Activated CD8-positive, alpha-beta memory T cell treated with anti-CD3 and anti-CD28 coated beads, Interleukin-2, amount 50 U/mL, for 48 hours (primary cell): ENCODE results near the gene TMEM132A.

ENCODE experiments used
- DNase-seq: peaks from one replicate; pipeline ENCODE4 v3.0.0-alpha.2; 2020

TMEM132A gene

GRCh38 chr11:60922906-60923305, 1.4 kb upstream of the TMEM132A start:
- DNase-seq: no peak

- no peak for DNase-seq
These were observed 934 bp upstream of the TMEM132A start for GRCh38 chr11:60923326-60923725.

DNA sequence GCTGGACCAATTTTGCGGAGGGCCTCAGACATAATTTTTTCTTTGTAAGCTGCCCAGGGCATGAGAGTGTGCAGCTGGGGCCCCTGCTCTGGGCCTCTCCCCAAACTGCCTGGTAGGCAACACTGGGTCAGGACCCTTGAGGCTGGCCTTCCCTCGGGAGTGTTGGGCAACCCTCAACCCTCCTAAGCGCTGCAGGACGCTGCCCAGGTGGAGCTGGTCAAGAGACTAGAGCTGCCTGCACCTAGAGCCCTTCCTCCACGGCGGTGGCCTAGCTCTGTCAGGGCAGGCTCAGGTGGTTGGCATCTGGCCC, 505 bp upstream of the TMEM132A start:
- DNase-seq: no peak

- no peak for DNase-seq
These were observed 920 bp downstream of the TMEM132A start for GRCh38 chr11:60924906-60925853.

DNA sequence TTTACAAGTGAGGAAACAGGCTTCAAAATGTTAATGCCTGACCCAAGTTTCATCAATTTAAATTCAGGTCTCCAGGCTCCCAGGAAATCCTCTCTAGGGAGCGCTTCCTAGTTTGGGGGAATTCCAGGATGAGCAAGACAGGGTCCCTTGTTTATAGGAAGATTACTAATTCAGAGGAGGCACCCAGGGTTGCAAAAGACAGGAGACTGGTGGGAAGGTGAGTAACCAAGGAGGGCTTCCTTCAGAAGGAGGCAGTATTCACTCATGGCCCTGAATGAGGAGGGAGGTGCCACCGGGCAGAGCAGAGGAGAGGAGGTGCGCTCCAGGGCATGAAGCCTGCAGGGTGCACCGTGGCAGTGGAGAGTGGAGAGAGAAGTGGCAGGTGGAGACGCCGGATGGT, 1.6 kb downstream of the TMEM132A start:
- DNase-seq: no peak

DNA sequence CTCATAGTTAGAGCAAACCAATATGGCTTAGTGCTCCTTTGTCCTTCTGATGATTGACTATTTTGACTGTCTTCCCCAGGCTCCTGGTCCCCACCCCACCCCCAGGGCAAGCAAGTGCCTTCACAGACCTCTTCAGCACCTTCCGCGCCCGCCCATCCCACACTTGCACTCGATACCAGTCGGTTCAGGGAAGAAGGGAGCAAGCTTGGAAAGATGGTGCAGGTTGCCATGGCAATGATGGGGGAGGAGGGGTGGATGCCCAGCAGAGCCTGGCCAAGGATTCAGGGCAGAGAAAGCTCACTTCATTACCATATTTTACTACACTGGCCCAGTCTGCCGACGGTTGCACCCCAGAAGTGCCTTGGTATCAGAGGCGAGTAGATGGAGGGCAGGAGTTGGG, 2.2 kb downstream of the TMEM132A start:
- no peak for DNase-seq

- DNase-seq: no peak
These were observed 2.9 kb downstream of the TMEM132A start for GRCh38 chr11:60927061-60927592.

DNA sequence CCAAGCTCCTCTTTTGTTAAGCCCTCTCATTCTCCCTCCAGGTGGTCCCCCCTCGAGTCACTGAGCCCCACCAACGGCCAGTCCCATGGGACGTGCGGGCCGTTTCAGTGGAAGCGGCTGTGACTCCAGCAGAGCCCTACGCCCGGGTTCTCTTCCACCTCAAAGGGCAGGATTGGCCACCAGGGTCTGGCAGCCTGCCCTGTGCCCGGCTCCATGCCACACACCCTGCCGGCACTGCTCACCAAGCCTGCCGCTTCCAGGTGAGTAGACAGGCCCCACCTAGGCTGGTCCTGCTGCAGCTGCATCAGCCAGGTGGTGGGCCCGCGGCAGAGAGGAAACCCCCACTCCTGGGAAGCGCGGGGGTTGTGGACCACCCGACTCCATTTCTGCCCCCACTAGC, 3.3 kb downstream of the TMEM132A start:
- no peak for DNase-seq

DNA sequence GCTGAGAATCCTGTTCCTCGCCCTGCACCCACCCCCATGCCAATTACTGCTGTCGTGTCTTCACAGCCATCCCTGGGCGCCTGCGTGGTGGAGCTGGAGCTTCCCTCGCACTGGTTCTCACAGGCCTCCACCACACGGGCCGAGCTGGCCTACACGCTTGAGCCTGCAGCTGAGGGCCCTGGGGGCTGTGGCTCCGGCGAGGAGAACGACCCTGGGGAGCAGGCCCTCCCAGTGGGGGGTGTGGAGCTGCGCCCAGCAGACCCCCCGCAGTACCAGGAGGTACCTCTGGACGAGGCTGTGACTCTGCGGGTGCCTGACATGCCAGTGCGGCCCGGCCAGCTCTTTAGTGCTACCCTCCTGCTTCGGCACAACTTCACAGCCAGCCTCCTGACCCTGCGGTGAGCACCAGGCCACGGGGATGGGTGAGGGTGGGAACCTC, 4.3 kb downstream of the TMEM132A start:
- no peak for DNase-seq

DNA sequence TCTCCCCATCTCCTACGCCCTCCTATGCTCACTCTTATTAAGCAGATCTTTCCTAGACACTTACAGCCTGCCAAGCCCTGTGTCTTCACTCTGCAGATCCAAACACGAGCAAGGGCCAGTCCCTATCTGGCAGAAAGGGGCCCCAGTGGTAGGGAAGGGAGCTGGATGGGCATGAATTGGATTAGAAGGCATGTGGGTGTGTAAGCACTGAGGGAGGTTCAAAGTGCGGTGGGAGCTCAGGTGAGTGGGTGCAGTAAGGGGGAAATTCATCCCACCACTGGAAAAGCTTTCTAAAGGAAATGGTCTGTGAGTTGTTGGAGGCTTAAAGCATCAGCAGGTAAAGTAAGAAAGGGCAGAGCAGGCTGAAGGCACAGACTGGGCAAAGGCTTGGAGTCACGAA, 5.5 kb downstream of the TMEM132A start:
- no peak for DNase-seq

GRCh38 chr11:60930394-60930793, 6.1 kb downstream of the TMEM132A start:
- DNase-seq: no peak

GRCh38 chr11:60931917-60932316, 7.7 kb downstream of the TMEM132A start:
- no peak for DNase-seq

- DNase-seq: no peak
These were observed 8.5 kb downstream of the TMEM132A start for GRCh38 chr11:60932605-60933356.

GRCh38 chr11:60933416-60934123, 9.3 kb downstream of the TMEM132A start:
- no peak for DNase-seq

DNA sequence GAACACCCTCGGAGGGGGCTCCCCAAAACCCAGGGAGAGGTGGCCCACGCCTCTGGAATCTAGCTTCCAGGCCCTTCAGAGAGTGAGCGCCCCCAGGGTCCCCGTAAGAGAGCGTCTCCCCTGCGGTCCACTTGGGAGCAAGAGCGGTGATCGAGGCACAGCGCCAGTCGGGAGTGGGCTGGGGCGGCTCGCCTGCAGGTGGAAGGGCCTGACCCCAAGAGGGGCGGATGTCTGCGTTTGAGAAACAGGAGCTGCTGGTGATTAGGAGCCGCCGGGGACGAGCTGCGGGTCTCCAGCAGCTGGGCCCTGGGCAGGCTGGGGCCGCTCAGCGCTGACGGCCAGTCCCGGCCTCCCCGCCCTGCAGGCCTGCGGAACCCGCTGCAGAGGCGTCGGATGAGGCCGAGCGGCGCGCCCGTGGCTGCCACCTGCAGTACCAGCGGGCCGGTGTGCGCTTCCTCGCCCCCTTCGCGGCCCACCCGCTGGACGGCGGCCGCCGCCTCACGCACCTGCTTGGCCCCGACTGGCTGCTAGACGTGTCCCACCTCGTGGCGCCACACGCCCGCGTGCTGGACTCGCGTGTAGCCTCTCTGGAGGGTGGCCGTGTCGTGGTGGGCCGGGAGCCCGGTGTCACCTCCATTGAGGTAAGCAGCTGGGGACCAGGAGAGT, 10.0 kb downstream of the TMEM132A start:
- no peak for DNase-seq

GRCh38 chr11:60934790-60935605, 10.7 kb downstream of the TMEM132A start:
- no peak for DNase-seq

DNA sequence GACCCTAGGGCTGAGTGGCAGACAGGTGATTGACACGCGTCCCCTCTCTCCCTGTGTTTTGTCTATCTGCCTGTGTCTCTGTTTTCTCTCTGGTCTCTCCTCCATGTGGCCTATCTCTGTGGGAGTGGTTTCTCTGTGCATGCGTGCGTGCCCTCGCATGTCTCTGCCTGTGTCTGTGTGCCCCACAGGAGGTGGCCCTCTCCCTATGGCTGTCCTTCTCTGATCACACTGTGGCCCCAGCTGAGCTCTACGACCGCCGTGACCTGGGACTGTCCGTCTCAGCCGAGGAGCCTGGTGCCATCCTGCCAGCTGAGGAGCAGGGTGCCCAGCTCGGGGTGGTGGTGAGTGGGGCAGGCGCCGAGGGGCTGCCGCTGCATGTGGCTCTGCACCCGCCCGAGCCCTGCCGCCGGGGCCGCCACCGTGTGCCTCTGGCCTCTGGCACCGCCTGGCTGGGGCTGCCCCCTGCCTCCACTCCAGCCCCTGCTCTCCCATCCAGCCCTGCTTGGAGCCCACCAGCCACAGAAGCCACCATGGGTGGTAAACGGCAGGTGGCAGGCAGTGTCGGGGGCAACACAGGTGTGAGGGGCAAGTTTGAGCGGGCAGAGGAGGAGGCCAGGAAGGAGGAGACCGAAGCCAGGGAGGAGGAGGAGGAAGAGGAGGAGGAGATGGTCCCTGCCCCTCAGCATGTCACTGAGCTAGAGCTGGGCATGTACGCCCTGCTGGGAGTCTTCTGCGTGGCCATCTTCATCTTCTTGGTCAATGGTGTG, 11.6 kb downstream of the TMEM132A start:
- no peak for DNase-seq

GRCh38 chr11:60936467-60937143, 12.3 kb downstream of the TMEM132A start:
- DNase-seq: no peak

- no peak for DNase-seq
These were observed 12.9 kb downstream of the TMEM132A start for GRCh38 chr11:60937144-60937527.

GRCh38 chr11:60937811-60938210, 13.6 kb downstream of the TMEM132A start:
- no peak for DNase-seq
